Neutrophil (primary cell): ENCODE results near the gene DLG5.

Source experiments
- H3K27ac ChIP-seq: fragments of 200-600 bp; sonication (generic); 2 replicates; pipeline ENCODE4 v1.5.1; 2016; ENCODE audit warnings: mild to moderate bottlenecking, moderate library complexity
- H3K27me3 ChIP-seq: fragments of 200-600 bp; sonication (generic); 2 replicates; pipeline ENCODE4 v1.6.0; 2016; ENCODE audit warnings: mild to moderate bottlenecking
- H3K36me3 ChIP-seq: fragments of 200-600 bp; sonication (generic); 2 replicates; pipeline ENCODE4 v1.5.1; 2017
- H3K4me1 ChIP-seq, 2 experiments: fragments of 200-600 bp in 1 of 2; sonication (generic) in 1 of 2; 1 replicate in 1 of 2; 2 replicates in 1 of 2; pipeline versions ENCODE4 v1.5.1 to v1.6.1; 2013 to 2016; ENCODE audit warnings: low read depth in 1 of 2, low read length in 1 of 2, mild to moderate bottlenecking in 1 of 2, moderate library complexity in 1 of 2; ENCODE audit not compliant: control insufficient read depth in 1 of 2, insufficient read depth in 1 of 2
- H3K4me3 ChIP-seq, 2 experiments: fragments of 200-600 bp in 1 of 2; sonication (generic) in 1 of 2; 1 replicate in 1 of 2; 2 replicates in 1 of 2; pipeline ENCODE4 v1.5.1; 2013 to 2016; ENCODE audit warnings: low read depth in 1 of 2, low read length in 1 of 2, mild to moderate bottlenecking in 1 of 2, moderate library complexity in 1 of 2
- H3K9me3 ChIP-seq: fragments of 200-600 bp; sonication (generic); 2 replicates; pipeline ENCODE4 v1.5.1; 2016
- CTCF ChIP-seq: fragments of 200-600 bp; sonication (generic); IDR thresholded peaks from 2 replicates; pipeline ENCODE4 v1.5.1; 2016; ENCODE audit warnings: antibody characterized with exemption

DLG5 gene

GRCh38 chr10:77804371-77804770 is 122.2 kb downstream of the DLG5 start:
- no peak for TF ChIP-seq CTCF
- no peaks in the 10 kb centered on the region for H3K9me3 ChIP-seq
- no peak overlapping the region for H3K4me3 ChIP-seq
- H3K27me3 ChIP-seq: no peaks in the 10 kb centered on the region
- H3K27ac ChIP-seq: no peak overlapping the region
- no peaks in the 10 kb centered on the region for H3K4me1 ChIP-seq
- no peaks in the 10 kb centered on the region for H3K36me3 ChIP-seq

GRCh38 chr10:77801474-77802161 is 124.9 kb downstream of the DLG5 start:
- no peak overlapping the region for H3K27ac ChIP-seq

GRCh38 chr10:77800738-77801266 is 125.8 kb downstream of the DLG5 start:
- Histone ChIP-seq H3K4me3 (no peak overlapping the region), H3K27me3 (no peaks in the 10 kb centered on the region), H3K27ac (no peak overlapping the region), H3K4me1 (no peaks in the 10 kb centered on the region), H3K9me3 (no peaks in the 10 kb centered on the region), H3K36me3 (no peaks in the 10 kb centered on the region)
- TF ChIP-seq CTCF: no peak

More at GRCh38 chr10:77801474-77802161, 124.9 kb downstream of the DLG5 start:
- TF ChIP-seq CTCF: no peak
- no peaks in the 10 kb centered on the region for H3K4me1 ChIP-seq
- H3K36me3 ChIP-seq: no peaks in the 10 kb centered on the region
- no peak overlapping the region for H3K4me3 ChIP-seq
- H3K27me3 ChIP-seq: no peaks in the 10 kb centered on the region
- H3K9me3 ChIP-seq: no peaks in the 10 kb centered on the region

- Histone ChIP-seq H3K4me1 (no peaks in the 10 kb centered on the region), H3K36me3 (no peaks in the 10 kb centered on the region), H3K27ac (no peak overlapping the region), H3K27me3 (no peaks in the 10 kb centered on the region), H3K9me3 (no peaks in the 10 kb centered on the region), H3K4me3 (no peak overlapping the region)
- no peak for TF ChIP-seq CTCF
Observed at GRCh38 chr10:77800320-77800719, 126.2 kb downstream of the DLG5 start.

GRCh38 chr10:77799352-77799751 is 127.2 kb downstream of the DLG5 start:
- Histone ChIP-seq H3K9me3 (no peaks in the 10 kb centered on the region), H3K27ac (no peak overlapping the region), H3K4me1 (no peaks in the 10 kb centered on the region), H3K27me3 (no peaks in the 10 kb centered on the region), H3K36me3 (no peaks in the 10 kb centered on the region), H3K4me3 (no peak overlapping the region)
- TF ChIP-seq CTCF: no peak
